T-cell (primary cell): Measurements from ENCODE around the gene GGTLC3. TPM values are rescaled to one million over a fixed set of nuclear protein-coding genes. Genes with fewer than 3 reads are reported as not detected.
"Not testable (repeated sequence)": the region's sequence is repeated elsewhere in the genome, so short reads cannot be mapped to it uniquely, and the experiment has no call there.

ENCODE experiments used
- ATAC-seq, 4 experiments: fragments of 200-7000 bp in 3 of 4; fragments of 150-1000 bp in 1 of 4; cut with Tn5 transposase; replicated peaks in 1 of 4; 1 replicate in 3 of 4; 2 replicates in 1 of 4; pipeline ENCODE4 v1.10.0; 2021; ENCODE audit warnings: moderate library complexity in 3 of 4, mild to moderate bottlenecking in 2 of 4, moderate number of reproducible peaks in 1 of 4
- CTCF ChIA-PET, 2 donors: fragments of 300-600 bp; sonication (Branson Sonifier 250); formaldehyde crosslinking; loops; one replicate each; lab custom pipeline; 2022; ENCODE audit warnings: antibody characterized with exemption in 2 of 2; lab: Charles Lee
- POLR2A ChIA-PET, 2 donors: fragments of 300-600 bp; sonication (Branson Sonifier 250); formaldehyde crosslinking; loops; one replicate each; lab custom pipeline; 2022; ENCODE audit warnings: antibody characterized with exemption in 2 of 2; lab: Charles Lee
- DNase-seq, 35 experiments: peaks; one replicate each; pipeline versions ENCODE4 v3.0.0 to v3.0.0-alpha.2; 2013 to 2023
- H3K27ac ChIP-seq: one replicate; pipeline ENCODE4 v1.5.1; 2013; ENCODE audit warnings: low read length
- H3K27me3 ChIP-seq, 2 experiments: replicated peaks in 1 of 2; 1 replicate in 1 of 2; 2 replicates in 1 of 2; pipeline versions ENCODE4 v1.6.1 to v1.7.0; 2013; ENCODE audit warnings: low read length in 1 of 2, mixed read lengths in 1 of 2; ENCODE audit not compliant: control insufficient read depth in 2 of 2, insufficient read depth in 2 of 2; ENCODE audit errors: extremely low read depth in 1 of 2
- H3K36me3 ChIP-seq, 2 donors: 1 replicate in 1 of 2; 2 replicates in 1 of 2; pipeline versions ENCODE4 v1.6.1 to v1.7.0; 2013; ENCODE audit warnings: low read length in 1 of 2; ENCODE audit not compliant: control insufficient read depth in 2 of 2, insufficient read depth in 1 of 2; ENCODE audit errors: extremely low read depth in 1 of 2
- H3K4me1 ChIP-seq, 2 experiments: 1 replicate in 1 of 2; 2 replicates in 1 of 2; pipeline versions ENCODE4 v1.6.1 to v1.7.0; 2013; ENCODE audit warnings: low read length in 2 of 2, mixed read lengths in 1 of 2; ENCODE audit not compliant: insufficient read depth in 2 of 2, control insufficient read depth in 1 of 2; ENCODE audit errors: extremely low read depth in 1 of 2
- H3K4me3 ChIP-seq, 2 donors: 1 replicate in 1 of 2; 2 replicates in 1 of 2; pipeline versions ENCODE4 v1.5.1 to v1.7.0; 2013; ENCODE audit warnings: mild to moderate bottlenecking in 2 of 2, low read length in 1 of 2, moderate library complexity in 1 of 2; ENCODE audit not compliant: control insufficient read depth in 1 of 2; ENCODE audit errors: extremely low read depth in 1 of 2
- H3K9me3 ChIP-seq: 2 replicates; pipeline ENCODE4 v1.7.0; 2013
- H3K27ac Mint-ChIP-seq, 2 donors: one replicate each; pipeline ENCODE4 v1.8.0; 2020 to 2021; ENCODE audit warnings: mild to moderate bottlenecking in 2 of 2, mixed read lengths in 2 of 2
- H3K27me3 Mint-ChIP-seq, 2 donors: one replicate each; pipeline ENCODE4 v1.8.0; 2021 to 2022; ENCODE audit warnings: mixed read lengths in 2 of 2
- H3K36me3 Mint-ChIP-seq: one replicate; pipeline ENCODE4 v1.8.0; 2021; ENCODE audit warnings: mixed read lengths
- H3K4me1 Mint-ChIP-seq, 3 donors: one replicate each; pipeline ENCODE4 v1.8.0; 2020 to 2022; ENCODE audit warnings: mixed read lengths in 3 of 3, mild to moderate bottlenecking in 1 of 3
- H3K4me3 Mint-ChIP-seq, 3 donors: one replicate each; pipeline ENCODE4 v1.8.0; 2020 to 2022; ENCODE audit warnings: mild to moderate bottlenecking in 3 of 3, mixed read lengths in 3 of 3, moderate library complexity in 3 of 3
- H3K9me3 Mint-ChIP-seq, 3 donors: one replicate each; pipeline ENCODE4 v1.8.0; 2020 to 2022; ENCODE audit warnings: mixed read lengths in 3 of 3
- WGBS: methylation state at CpG from one replicate; pipeline ENCODE4 v1.1.5; 2013; ENCODE audit warnings: missing lambda C conversion rate; ENCODE audit not compliant: insufficient coverage; 5-methylcytosine and 5-hydroxymethylcytosine counted together
- total RNA-seq, 35 experiments: library from RNA in 6 of 35; stranded (reverse) in 6 of 35; fragments of 120-200 nt in 1 of 35; gene quantifications; one replicate each; pipeline versions ENCODE4 v1.2.1 to v1.2.4 and lab custom pipeline; 2013 to 2026

GGTLC3 gene
- total RNA-seq, 5 donors from 2014 or later (not counting 1 experiment from before 2014, with no cell fraction given): not detected

GRCh38 chr22:18529416-18530145, 11.6 kb upstream of the GGTLC3 start:
- H3K4me3 Mint-ChIP-seq, H3K36me3 Mint-ChIP-seq, H3K27me3 Mint-ChIP-seq, H3K36me3 ChIP-seq, H3K9me3 ChIP-seq, CTCF ChIA-PET, H3K27me3 ChIP-seq, POLR2A ChIA-PET, H3K9me3 Mint-ChIP-seq, H3K27ac Mint-ChIP-seq, H3K4me1 ChIP-seq, H3K4me3 ChIP-seq, H3K27ac ChIP-seq, H3K4me1 Mint-ChIP-seq: not testable (repeated sequence)
- ATAC-seq (peak; percentile 1 to 28 (median 6)), DNase-seq (peak in 3 of 35 experiments; percentile 0 to 13 (median 1))
- WGBS: no CpG with 5 or more reads among the region's 57 CpGs

- ATAC-seq: peak; percentile 76 to 81 (median 78)
- WGBS: no CpG with 5 or more reads among the region's 66 CpGs
- H3K9me3 Mint-ChIP-seq, H3K27me3 ChIP-seq, H3K27me3 Mint-ChIP-seq, CTCF ChIA-PET, POLR2A ChIA-PET, H3K4me1 Mint-ChIP-seq, H3K9me3 ChIP-seq, H3K4me1 ChIP-seq, H3K36me3 ChIP-seq, H3K36me3 Mint-ChIP-seq: not testable (repeated sequence)
- Mint-ChIP-seq H3K4me3 (peak overlapping the region in 1 of 3 donors; percentile 78), H3K27ac (peak overlapping the region in 1 of 2 donors; percentile 87)
- peak overlapping the region; percentile 55 for H3K27ac ChIP-seq
- peak overlapping the region in 1 of 2 donors; percentile 36 for H3K4me3 ChIP-seq
- DNase-seq: peak; percentile 51 to 97 (median 80)
Observed at GRCh38 chr22:18528597-18529415, 10.8 kb upstream of the GGTLC3 start.

GRCh38 chr22:18527752-18528596, 10.0 kb upstream of the GGTLC3 start, which contains the start of gene TMEM191B:
TSS of gene TMEM191B (plus strand) at chr22:18527802. CDS start at chr22:18527981, 179 bp downstream.
- H3K4me1 Mint-ChIP-seq, H3K4me1 ChIP-seq, POLR2A ChIA-PET, H3K9me3 Mint-ChIP-seq, H3K36me3 ChIP-seq, H3K27me3 Mint-ChIP-seq, H3K27ac ChIP-seq, H3K27ac Mint-ChIP-seq, CTCF ChIA-PET, H3K27me3 ChIP-seq, H3K9me3 ChIP-seq, H3K36me3 Mint-ChIP-seq: not testable (repeated sequence)
- H3K4me3 Mint-ChIP-seq: peak within 1 kb of the TSS in 1 of 3 donors; percentile 78
- WGBS: no CpG with 5 or more reads among the region's 65 CpGs
- peak in 1 of 35 experiments; percentile 2 for DNase-seq
- peak within 1 kb of the TSS in 1 of 2 donors; percentile 36 for H3K4me3 ChIP-seq
- ATAC-seq: peak; percentile 11 to 36 (median 21)

- H3K36me3 Mint-ChIP-seq, DNase-seq, H3K9me3 ChIP-seq, H3K4me1 Mint-ChIP-seq, POLR2A ChIA-PET, H3K4me3 Mint-ChIP-seq, H3K27ac Mint-ChIP-seq, H3K27me3 Mint-ChIP-seq, H3K27me3 ChIP-seq, ATAC-seq, H3K36me3 ChIP-seq, H3K27ac ChIP-seq, H3K9me3 Mint-ChIP-seq, CTCF ChIA-PET, H3K4me1 ChIP-seq, H3K4me3 ChIP-seq: not testable (repeated sequence)
- no CpG with 5 or more reads among the region's 4 CpGs for WGBS
Observed at GRCh38 chr22:18523328-18523727, 5.4 kb upstream of the GGTLC3 start.

GRCh38 chr22:18522762-18523161, 4.8 kb upstream of the GGTLC3 start:
- H3K36me3 ChIP-seq, H3K36me3 Mint-ChIP-seq, H3K4me1 Mint-ChIP-seq, H3K9me3 ChIP-seq, H3K4me3 Mint-ChIP-seq, ATAC-seq, H3K27me3 Mint-ChIP-seq, H3K4me3 ChIP-seq, CTCF ChIA-PET, H3K4me1 ChIP-seq, H3K9me3 Mint-ChIP-seq, POLR2A ChIA-PET, DNase-seq, H3K27ac Mint-ChIP-seq, H3K27me3 ChIP-seq, H3K27ac ChIP-seq: not testable (repeated sequence)
- WGBS: no CpG with 5 or more reads among the region's 6 CpGs

- H3K27me3 Mint-ChIP-seq, H3K4me3 Mint-ChIP-seq, H3K4me3 ChIP-seq, POLR2A ChIA-PET, H3K27me3 ChIP-seq, H3K27ac Mint-ChIP-seq, H3K36me3 Mint-ChIP-seq, CTCF ChIA-PET, H3K36me3 ChIP-seq, H3K9me3 ChIP-seq, DNase-seq, H3K4me1 Mint-ChIP-seq, H3K27ac ChIP-seq, ATAC-seq, H3K4me1 ChIP-seq, H3K9me3 Mint-ChIP-seq: not testable (repeated sequence)
- WGBS: no CpG with 5 or more reads among the region's 10 CpGs
Observed at GRCh38 chr22:18513454-18513853, 4.5 kb downstream of the GGTLC3 start.
